LNCaP clone FGC (cell line): Measurements from ENCODE around the gene MAP7.

Experiments used
- DNase-seq: peaks from one replicate; pipeline ENCODE4 v3.0.0-alpha.2; 2011; ENCODE audit warnings: low read depth
- H3K4me3 ChIP-seq: 2 replicates; pipeline ENCODE4 v1.5.1; 2011; ENCODE audit warnings: mild to moderate bottlenecking, low read depth, low read length, control low read depth
- TF ChIP-seq, protein P1 (sequence below): IDR thresholded peaks from 2 replicates; pipeline ENCODE4 v1.5.1; 2012; ENCODE audit warnings: mild to moderate bottlenecking; ENCODE audit not compliant: control insufficient read depth, insufficient read depth; ENCODE audit errors: extremely low read depth

Gene MAP7

DNA sequence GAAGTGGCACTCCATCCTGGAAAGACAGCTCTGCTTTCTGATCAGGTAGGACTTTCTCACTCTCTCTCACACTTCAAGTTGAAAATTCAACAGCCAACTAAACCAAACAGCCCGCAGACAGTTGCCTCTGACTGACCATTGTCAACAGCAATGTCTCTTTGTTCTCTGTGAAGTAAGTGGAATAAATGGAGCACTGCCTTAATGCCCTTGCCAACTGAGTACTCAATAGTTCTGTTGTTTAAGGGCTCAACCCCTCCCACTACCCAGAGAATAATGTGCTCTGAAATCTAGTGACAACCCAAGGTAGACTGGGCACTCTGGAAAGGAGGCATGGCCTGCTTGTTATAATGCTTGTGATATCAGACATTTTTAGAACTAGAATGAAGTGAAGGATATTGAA is 243.8 kb downstream of the MAP7 start:
- TF ChIP-seq, protein P1, sequence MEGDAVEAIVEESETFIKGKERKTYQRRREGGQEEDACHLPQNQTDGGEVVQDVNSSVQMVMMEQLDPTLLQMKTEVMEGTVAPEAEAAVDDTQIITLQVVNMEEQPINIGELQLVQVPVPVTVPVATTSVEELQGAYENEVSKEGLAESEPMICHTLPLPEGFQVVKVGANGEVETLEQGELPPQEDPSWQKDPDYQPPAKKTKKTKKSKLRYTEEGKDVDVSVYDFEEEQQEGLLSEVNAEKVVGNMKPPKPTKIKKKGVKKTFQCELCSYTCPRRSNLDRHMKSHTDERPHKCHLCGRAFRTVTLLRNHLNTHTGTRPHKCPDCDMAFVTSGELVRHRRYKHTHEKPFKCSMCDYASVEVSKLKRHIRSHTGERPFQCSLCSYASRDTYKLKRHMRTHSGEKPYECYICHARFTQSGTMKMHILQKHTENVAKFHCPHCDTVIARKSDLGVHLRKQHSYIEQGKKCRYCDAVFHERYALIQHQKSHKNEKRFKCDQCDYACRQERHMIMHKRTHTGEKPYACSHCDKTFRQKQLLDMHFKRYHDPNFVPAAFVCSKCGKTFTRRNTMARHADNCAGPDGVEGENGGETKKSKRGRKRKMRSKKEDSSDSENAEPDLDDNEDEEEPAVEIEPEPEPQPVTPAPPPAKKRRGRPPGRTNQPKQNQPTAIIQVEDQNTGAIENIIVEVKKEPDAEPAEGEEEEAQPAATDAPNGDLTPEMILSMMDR, result no peak
- no peak for DNase-seq
- no peak overlapping the region for H3K4me3 ChIP-seq

GRCh38 chr6:136304410-136304809 is 245.8 kb downstream of the MAP7 start:
- TF ChIP-seq, protein P1, result no peak
- DNase-seq, result no peak
- no peak overlapping the region for H3K4me3 ChIP-seq

DNA sequence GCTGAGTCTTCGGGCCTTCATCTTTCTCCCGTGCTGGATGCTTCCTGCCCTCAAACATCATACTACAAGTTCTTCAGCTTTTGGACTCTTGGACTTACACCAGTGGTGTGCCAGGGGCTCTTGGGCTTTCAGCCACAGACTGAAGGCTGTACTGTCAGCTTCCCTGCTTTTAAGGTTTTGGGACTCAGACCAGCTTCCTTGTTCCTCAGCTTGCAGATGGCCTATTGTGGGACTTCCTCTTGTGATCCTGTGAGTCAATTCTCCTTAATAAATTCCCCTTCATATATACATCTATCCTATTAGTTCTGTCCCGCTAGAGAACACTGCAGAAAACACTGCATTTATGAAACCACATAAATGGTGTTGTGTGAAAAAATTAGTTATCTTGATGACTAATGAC is 246.7 kb downstream of the MAP7 start:
- no peak overlapping the region for H3K4me3 ChIP-seq
- DNase-seq, result no peak
- TF ChIP-seq, protein P1, result no peak

- H3K4me3 ChIP-seq, result no peak overlapping the region
- no peak for DNase-seq
- TF ChIP-seq, protein P1, result no peak
Observed at GRCh38 chr6:136294621-136295020, 255.6 kb downstream of the MAP7 start.
